GM23338 (cell line): ENCODE measurements around the gene DCANP1. TPM values are rescaled to one million over a fixed set of nuclear protein-coding genes. Genes with fewer than 3 reads are reported as not detected.
A peak's percentile ranks its signal among the peaks of the same experiment; 100 is the strongest.

Source experiments
- ATAC-seq: fragments of 200-7000 bp; cut with Tn5 transposase; 3 replicates; pipeline ENCODE4 v1.9.1; 2020
- DNase-seq: peaks from one replicate; pipeline ENCODE4 v3.0.0-alpha.2; 2015; ENCODE audit warnings: low spot score
- H2AFZ ChIP-seq: fragments of 200-600 bp; sonication (generic); 2 replicates; pipeline ENCODE4 v1.8.0; 2016; ENCODE audit warnings: antibody characterized with exemption, mild to moderate bottlenecking, moderate library complexity
- H3F3A ChIP-seq: fragments of 200-600 bp; sonication (generic); replicated peaks from 2 replicates; pipeline ENCODE4 v1.8.0; 2017; ENCODE audit warnings: antibody characterized with exemption, mixed run types, low read depth
- H3K27ac ChIP-seq: fragments of 200-600 bp; sonication (generic); 2 replicates; pipeline ENCODE4 v1.6.1; 2016; ENCODE audit warnings: low read depth
- H3K27me3 ChIP-seq: fragments of 200-600 bp; sonication (generic); 2 replicates; pipeline ENCODE4 v1.8.0; 2016; ENCODE audit warnings: mild to moderate bottlenecking, mixed run types, moderate library complexity; ENCODE audit not compliant: insufficient read depth
- H3K36me3 ChIP-seq: fragments of 200-600 bp; sonication (generic); 2 replicates; pipeline ENCODE4 v1.8.0; 2016; ENCODE audit warnings: mild to moderate bottlenecking; ENCODE audit not compliant: insufficient read depth
- H3K4me1 ChIP-seq: fragments of 200-600 bp; sonication (generic); 2 replicates; pipeline ENCODE4 v1.8.0; 2016; ENCODE audit warnings: mild to moderate bottlenecking, moderate library complexity; ENCODE audit not compliant: insufficient read depth
- H3K4me2 ChIP-seq: fragments of 200-600 bp; sonication (generic); 2 replicates; pipeline ENCODE4 v1.7.1; 2017; ENCODE audit warnings: mixed run types
- H3K4me3 ChIP-seq: fragments of 200-600 bp; sonication (generic); 2 replicates; pipeline ENCODE4 v1.6.1; 2016; ENCODE audit warnings: mixed run types
- H3K79me2 ChIP-seq: fragments of 200-600 bp; sonication (generic); replicated peaks from 2 replicates; pipeline ENCODE4 v1.8.0; 2017; ENCODE audit warnings: mild to moderate bottlenecking; ENCODE audit not compliant: insufficient read depth
- H3K9me2 ChIP-seq: fragments of 200-600 bp; sonication (generic); 2 replicates; pipeline ENCODE4 v1.8.0; 2017; ENCODE audit not compliant: insufficient read depth
- H4K20me1 ChIP-seq: fragments of 200-600 bp; sonication (generic); replicated peaks from 2 replicates; pipeline ENCODE4 v1.8.0; 2017; ENCODE audit warnings: mild to moderate bottlenecking; ENCODE audit not compliant: insufficient read depth
- H3K27ac Mint-ChIP-seq: 2 replicates; pipeline ENCODE4 v1.8.0; 2020; ENCODE audit warnings: inconsistent platforms, mild to moderate bottlenecking, moderate library complexity, mixed read lengths
- H3K27me3 Mint-ChIP-seq: 3 replicates; pipeline ENCODE4 v1.8.0; 2022; ENCODE audit warnings: low read depth, mild to moderate bottlenecking, moderate library complexity, mixed read lengths, inconsistent platforms; ENCODE audit not compliant: insufficient read depth, poor library complexity
- H3K36me3 Mint-ChIP-seq: 3 replicates; pipeline ENCODE4 v1.8.0; 2021; ENCODE audit warnings: low read depth, mild to moderate bottlenecking, inconsistent platforms, moderate library complexity, mixed read lengths
- H3K4me1 Mint-ChIP-seq: 3 replicates; pipeline ENCODE4 v1.8.0; 2020; ENCODE audit warnings: mild to moderate bottlenecking, inconsistent platforms, mixed read lengths
- H3K4me3 Mint-ChIP-seq: 3 replicates; pipeline ENCODE4 v1.8.0; 2021; ENCODE audit warnings: moderate library complexity, mild to moderate bottlenecking, inconsistent platforms, mixed read lengths
- H3K9me3 Mint-ChIP-seq: 3 replicates; pipeline ENCODE4 v1.8.0; 2020; ENCODE audit warnings: moderate library complexity, mild to moderate bottlenecking, inconsistent platforms, mixed read lengths
- CREB1 ChIP-seq: fragments of 250-450 bp; sonication (Bioruptor Pico); IDR thresholded peaks from 2 replicates; pipeline ENCODE4 v1.5.0; 2020; ENCODE audit warnings: low read depth, mild to moderate bottlenecking, moderate library complexity
- EZH2 ChIP-seq: fragments of 200-600 bp; sonication (generic); IDR thresholded peaks from one replicate; pipeline ENCODE4 v1.8.0; 2017; ENCODE audit warnings: antibody characterized with exemption, mild to moderate bottlenecking, low read depth; ENCODE audit not compliant: unreplicated experiment
- NANOG ChIP-seq: IDR thresholded peaks from 2 replicates; pipeline ENCODE4 v1.6.1; 2016; ENCODE audit warnings: antibody characterized with exemption, borderline replicate concordance
- STAT1 ChIP-seq: IDR thresholded peaks from one replicate; pipeline ENCODE4 v1.6.1; 2016; ENCODE audit warnings: antibody characterized with exemption; ENCODE audit not compliant: unreplicated experiment
- polyA plus RNA-seq: library from polyadenylated mRNA; unstranded; fragments of >200 nt; fragmentation: Nextera tagmentation; extraction: Ambion mirVana; gene quantifications from 2 replicates; pipeline ENCODE4 v1.2.1, GENCODE V29; 2016
- total RNA-seq: library from RNA; depleted of rRNA; stranded (reverse); fragments of >200 nt; shearing (Covaris generic); gene quantifications from 2 replicates; pipeline ENCODE4 v1.2.3, GENCODE V29; 2014
- TF ChIP-seq, protein P1 (sequence below): fragments of 250-450 bp; sonication (Bioruptor Pico); IDR thresholded peaks from 2 replicates; pipeline ENCODE4 v1.5.0; 2020; ENCODE audit warnings: mild to moderate bottlenecking, moderate library complexity
- TF ChIP-seq, protein P2 (sequence below): IDR thresholded peaks from 2 replicates; pipeline ENCODE4 v1.6.1; 2016; ENCODE audit warnings: antibody characterized with exemption

DCANP1 gene
- total and polyA plus RNA-seq, 2 experiments from 2014 or later, result not detected

GRCh38 chr5:135486131-135487036, 39.2 kb upstream of the DCANP1 start (continued):
- TF ChIP-seq, protein P1, sequence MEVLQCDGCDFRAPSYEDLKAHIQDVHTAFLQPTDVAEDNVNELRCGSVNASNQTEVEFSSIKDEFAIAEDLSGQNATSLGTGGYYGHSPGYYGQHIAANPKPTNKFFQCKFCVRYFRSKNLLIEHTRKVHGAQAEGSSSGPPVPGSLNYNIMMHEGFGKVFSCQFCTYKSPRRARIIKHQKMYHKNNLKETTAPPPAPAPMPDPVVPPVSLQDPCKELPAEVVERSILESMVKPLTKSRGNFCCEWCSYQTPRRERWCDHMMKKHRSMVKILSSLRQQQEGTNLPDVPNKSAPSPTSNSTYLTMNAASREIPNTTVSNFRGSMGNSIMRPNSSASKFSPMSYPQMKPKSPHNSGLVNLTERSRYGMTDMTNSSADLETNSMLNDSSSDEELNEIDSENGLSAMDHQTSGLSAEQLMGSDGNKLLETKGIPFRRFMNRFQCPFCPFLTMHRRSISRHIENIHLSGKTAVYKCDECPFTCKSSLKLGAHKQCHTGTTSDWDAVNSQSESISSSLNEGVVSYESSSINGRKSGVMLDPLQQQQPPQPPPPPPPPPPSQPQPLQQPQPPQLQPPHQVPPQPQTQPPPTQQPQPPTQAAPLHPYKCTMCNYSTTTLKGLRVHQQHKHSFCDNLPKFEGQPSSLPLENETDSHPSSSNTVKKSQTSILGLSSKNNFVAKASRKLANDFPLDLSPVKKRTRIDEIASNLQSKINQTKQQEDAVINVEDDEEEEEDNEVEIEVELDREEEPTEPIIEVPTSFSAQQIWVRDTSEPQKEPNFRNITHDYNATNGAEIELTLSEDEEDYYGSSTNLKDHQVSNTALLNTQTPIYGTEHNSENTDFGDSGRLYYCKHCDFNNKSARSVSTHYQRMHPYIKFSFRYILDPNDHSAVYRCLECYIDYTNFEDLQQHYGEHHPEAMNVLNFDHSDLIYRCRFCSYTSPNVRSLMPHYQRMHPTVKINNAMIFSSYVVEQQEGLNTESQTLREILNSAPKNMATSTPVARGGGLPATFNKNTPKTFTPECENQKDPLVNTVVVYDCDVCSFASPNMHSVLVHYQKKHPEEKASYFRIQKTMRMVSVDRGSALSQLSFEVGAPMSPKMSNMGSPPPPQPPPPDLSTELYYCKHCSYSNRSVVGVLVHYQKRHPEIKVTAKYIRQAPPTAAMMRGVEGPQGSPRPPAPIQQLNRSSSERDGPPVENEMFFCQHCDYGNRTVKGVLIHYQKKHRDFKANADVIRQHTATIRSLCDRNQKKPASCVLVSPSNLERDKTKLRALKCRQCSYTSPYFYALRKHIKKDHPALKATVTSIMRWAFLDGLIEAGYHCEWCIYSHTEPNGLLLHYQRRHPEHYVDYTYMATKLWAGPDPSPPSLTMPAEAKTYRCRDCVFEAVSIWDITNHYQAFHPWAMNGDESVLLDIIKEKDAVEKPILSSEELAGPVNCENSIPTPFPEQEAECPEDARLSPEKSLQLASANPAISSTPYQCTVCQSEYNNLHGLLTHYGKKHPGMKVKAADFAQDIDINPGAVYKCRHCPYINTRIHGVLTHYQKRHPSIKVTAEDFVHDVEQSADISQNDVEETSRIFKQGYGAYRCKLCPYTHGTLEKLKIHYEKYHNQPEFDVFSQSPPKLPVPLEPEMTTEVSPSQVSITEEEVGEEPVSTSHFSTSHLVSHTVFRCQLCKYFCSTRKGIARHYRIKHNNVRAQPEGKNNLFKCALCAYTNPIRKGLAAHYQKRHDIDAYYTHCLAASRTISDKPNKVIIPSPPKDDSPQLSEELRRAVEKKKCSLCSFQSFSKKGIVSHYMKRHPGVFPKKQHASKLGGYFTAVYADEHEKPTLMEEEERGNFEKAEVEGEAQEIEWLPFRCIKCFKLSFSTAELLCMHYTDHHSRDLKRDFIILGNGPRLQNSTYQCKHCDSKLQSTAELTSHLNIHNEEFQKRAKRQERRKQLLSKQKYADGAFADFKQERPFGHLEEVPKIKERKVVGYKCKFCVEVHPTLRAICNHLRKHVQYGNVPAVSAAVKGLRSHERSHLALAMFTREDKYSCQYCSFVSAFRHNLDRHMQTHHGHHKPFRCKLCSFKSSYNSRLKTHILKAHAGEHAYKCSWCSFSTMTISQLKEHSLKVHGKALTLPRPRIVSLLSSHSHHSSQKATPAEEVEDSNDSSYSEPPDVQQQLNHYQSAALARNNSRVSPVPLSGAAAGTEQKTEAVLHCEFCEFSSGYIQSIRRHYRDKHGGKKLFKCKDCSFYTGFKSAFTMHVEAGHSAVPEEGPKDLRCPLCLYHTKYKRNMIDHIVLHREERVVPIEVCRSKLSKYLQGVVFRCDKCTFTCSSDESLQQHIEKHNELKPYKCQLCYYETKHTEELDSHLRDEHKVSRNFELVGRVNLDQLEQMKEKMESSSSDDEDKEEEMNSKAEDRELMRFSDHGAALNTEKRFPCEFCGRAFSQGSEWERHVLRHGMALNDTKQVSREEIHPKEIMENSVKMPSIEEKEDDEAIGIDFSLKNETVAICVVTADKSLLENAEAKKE (CRISPR knock-in tag), result no peak
- TF ChIP-seq STAT1 (no peak), NANOG (no peak), CREB1 (no peak), EZH2 (no peak)

DNA sequence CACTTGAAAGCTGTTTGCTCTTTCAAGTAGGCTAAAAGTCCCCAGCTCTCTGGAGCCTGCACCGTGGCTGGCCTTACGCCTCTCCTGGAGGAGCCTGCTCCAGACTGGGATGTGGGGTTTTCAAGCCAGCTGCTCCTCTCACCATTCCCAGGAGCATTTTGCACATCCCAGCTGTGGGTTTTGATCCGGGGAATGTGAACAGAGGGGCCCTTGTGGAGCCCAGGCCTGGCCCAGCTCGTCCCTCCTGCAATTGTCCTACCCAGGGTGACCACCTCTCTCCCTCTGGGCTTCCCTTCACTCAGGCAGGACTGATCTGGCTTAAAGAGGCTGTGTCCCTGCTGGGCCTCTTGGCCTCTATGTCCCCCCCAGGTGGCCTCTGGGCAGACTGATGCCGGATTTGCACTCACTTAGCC, 37.5 kb upstream of the DCANP1 start:
- peak; percentile 17 for ATAC-seq
- no peak overlapping the region for H2AFZ ChIP-seq
- Mint-ChIP-seq H3K4me1 (peaks cover 28% of the 10 kb centered on the region), H3K4me3 (no peak overlapping the region), H3K27ac (no peak overlapping the region), H3K36me3 (no peaks in the 10 kb centered on the region), H3K27me3 (peaks cover 65% of the 10 kb centered on the region), H3K9me3 (peaks cover 5% of the 10 kb centered on the region; the same call in 2 of the 3 replicates)
- no peaks in the 10 kb centered on the region for H3K79me2 ChIP-seq
- no peaks in the 10 kb centered on the region for H3K9me2 ChIP-seq
- TF ChIP-seq, protein P2, sequence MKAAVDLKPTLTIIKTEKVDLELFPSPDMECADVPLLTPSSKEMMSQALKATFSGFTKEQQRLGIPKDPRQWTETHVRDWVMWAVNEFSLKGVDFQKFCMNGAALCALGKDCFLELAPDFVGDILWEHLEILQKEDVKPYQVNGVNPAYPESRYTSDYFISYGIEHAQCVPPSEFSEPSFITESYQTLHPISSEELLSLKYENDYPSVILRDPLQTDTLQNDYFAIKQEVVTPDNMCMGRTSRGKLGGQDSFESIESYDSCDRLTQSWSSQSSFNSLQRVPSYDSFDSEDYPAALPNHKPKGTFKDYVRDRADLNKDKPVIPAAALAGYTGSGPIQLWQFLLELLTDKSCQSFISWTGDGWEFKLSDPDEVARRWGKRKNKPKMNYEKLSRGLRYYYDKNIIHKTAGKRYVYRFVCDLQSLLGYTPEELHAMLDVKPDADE, result no peak
- TF ChIP-seq, protein P1 (CRISPR knock-in tag), result no peak
- no peak overlapping the region for H3K27ac ChIP-seq
- peak overlapping the region; percentile 48; the same call in 1 of the 2 replicates for H3K4me2 ChIP-seq
- H3K27me3 ChIP-seq, result peaks cover 97% of the 10 kb centered on the region
- no peak for DNase-seq
- H3K4me3 ChIP-seq, result no peak overlapping the region
- H3K4me1 ChIP-seq, result peaks cover 33% of the 10 kb centered on the region
- H4K20me1 ChIP-seq, result peaks cover 28% of the 10 kb centered on the region
- H3K36me3 ChIP-seq, result no peaks in the 10 kb centered on the region
- H3F3A ChIP-seq, result peaks cover 4% of the 10 kb centered on the region; the same call in 1 of the 2 replicates
